GM18498 (cell line): ENCODE measurements around the gene EEPD1.
"Not testable (repeated sequence)": the region's sequence is repeated elsewhere in the genome, so short reads cannot be mapped to it uniquely, and the experiment has no call there.

Experiments used
- ATAC-seq: cut with Tn5 transposase; IDR thresholded peaks from one replicate; pipeline ENCODE4 v1.9.1; 2021; ENCODE audit warnings: mild to moderate bottlenecking, moderate library complexity; ENCODE audit not compliant: unreplicated experiment

Gene EEPD1

DNA sequence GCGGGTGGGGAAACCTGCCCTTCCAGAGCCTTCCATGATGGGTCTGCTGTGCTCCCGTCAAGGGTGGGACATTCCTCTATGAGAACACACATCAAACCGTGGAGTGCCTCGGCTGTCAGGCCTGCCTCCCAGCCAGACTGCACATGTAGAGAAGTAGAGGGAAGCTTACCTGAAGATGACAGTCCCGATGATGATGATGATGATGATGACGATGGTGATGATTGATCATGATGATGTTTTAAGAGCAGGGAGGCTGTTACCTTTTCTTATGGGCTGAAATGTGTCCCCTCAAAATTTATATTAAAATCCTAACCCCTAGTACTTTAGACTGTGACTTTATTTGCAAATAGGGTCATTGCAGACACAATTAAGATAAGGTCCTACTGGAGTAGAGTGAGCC, 160.6 kb downstream of the EEPD1 start:
- no peak for ATAC-seq

DNA sequence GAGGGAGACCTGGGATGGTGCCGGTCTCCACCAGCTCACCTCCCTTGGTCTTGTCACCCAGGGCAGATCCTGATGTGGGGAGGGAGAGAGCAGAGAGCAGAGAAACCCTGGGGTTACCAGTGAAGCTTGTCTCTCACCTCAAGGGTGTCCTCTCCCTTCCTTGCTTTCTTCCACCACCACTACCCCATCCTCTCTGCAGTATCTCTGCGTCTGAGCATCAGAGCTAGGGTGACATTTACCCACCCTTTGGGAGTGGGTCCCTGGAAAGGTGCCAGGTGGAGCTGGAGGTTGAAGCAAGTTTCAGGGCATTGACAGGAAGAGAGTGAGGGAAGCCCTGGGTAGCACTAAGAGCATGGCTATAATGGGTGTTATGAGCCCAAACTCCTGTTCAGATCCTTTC, 161.4 kb downstream of the EEPD1 start:
- no peak for ATAC-seq

DNA sequence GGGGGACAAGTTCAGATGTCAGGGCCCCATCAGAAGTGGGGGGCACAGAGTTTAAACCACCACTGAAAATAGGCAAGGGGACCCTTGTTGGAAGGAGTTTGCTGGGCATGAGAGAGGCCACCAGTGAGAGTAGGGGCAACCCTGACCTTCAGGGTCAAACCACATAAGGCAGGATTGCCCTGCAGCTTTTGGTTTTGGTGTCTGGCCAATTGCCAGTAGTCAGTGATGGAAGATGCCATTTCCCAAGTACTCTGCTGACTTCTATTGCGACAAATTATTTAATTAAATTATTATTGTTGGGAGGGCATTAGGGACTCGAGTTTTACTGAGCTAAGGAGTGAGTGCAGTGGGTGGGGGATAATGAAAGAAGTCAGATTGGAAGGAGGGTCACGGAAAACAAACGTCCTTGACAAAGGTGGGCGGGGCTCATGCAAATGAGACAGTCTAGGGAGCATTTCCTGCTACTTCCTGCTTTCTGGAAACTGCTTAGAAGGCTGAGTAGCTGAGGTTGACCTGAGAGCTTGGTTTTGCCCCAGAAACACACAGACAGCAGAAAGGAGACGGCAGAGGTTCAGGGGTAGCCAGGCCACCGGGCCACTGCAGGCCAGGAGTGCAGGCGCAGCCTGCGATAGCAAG, 162.4 kb downstream of the EEPD1 start:
- ATAC-seq, result no peak

DNA sequence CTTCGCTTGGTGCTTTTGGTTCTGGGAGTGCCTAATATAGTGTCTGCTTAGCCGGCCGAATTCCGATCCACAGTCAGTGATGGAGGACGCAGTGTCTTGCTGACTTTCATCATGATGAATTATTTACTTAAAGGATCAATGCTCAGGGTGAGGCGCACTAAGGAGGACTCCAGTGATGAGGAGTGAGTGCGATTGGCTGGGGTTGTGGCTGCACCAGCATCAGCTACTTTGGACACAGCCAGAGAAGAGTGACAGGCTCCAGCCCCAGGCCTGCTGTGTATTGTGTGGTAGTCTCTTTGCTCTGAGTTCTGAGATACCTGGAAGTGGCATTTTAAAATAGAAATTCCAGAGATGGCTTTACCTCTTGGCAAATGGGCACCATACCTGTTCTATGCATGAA, 163.3 kb downstream of the EEPD1 start:
- ATAC-seq, result no peak

DNA sequence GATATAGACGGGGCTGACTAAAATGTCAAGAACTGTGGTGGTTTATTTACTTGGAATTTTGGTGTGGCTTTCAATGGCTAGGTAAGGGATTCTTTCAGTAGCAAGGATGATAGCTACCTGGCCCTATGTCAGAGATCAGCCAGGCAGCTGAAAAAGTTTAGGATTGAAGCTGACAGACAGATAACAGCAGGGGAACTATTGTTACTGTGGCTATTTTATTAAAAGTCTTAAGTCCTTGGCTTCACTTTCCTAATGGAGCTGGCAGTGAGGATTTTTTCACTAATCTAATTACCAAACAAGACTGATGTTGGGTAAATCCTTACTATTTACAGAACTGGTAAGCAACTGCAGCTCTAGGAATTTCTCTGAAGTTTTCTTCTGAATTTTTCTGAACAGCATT, 164.2 kb downstream of the EEPD1 start:
- ATAC-seq, result no peak

DNA sequence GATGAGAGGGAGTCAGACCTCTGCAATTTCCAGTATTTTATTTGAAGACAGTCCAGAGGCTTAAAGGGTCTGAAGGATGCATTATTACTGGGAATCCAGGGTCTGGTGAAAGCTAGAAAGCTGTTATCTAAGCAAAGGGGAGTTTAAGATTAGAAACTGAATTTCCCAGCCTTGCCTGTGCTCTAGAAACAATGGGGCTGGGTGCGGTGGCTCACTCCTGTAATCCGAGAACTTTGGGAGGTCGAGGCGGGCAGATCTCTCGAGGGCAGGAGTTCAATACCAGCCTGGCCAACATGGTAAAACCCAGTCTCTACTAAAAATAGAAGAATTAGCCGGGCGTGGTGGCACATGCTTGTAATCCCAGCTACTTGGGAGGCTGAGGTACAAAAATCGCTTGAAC, 165.1 kb downstream of the EEPD1 start:
- ATAC-seq, result no peak

DNA sequence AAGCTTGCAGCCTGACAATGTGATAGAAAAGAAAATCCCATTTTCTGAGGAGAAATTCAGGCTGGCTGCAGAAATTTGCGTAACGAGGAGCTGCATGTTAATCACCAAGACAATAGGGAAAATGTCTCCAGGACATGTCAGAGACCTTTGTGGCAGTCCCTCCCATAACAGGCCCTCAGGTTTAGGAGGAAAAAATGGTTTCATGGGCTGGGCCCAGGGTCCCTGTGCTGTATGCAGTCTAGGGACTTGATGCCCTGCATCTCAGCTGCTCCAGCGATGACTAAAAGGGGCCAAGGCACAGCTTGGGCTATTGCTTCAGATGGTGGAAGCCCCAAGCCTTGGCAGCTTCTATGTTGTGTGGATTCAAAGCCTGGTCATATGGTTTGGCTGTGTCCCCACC, 168.2 kb downstream of the EEPD1 start:
- not testable (repeated sequence) for ATAC-seq

DNA sequence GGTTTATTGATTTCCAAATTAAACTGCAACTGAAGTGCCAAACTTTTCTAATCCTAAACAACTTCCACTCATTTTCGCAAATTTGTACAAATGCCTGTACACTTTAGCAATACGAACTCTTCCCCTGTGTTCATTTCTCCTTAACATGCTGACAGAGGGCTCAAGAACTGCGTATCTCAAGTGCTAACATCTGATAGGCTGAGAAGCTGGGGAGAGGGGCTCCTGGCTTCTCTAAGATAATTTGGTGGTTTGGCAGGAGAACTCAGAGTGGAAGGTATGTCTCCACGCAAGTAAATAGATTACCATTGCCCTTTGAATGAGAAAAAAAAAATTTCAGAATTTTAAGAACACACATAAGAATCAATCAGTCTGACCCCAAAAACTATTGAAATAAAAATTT, 183.3 kb downstream of the EEPD1 start:
- no peak for ATAC-seq

DNA sequence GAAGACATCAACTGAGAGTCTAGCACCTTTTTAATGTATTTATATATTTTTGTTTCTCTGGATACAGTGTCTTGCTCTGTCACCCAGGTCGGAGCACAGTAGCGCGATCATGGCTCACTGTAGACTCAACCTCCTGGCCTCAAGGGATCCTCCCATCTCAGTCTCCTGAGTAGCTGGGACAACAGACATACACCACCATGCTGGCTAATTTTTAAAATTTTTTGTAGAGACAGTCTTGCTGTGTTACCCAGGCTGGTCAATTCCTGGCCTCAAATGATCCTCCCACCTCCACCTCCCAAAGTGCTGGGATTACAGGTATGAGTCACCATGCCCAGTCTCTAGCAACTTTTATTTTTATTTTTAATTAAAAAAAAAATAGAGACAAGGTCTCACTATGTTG, 185.2 kb downstream of the EEPD1 start:
- ATAC-seq, result no peak

DNA sequence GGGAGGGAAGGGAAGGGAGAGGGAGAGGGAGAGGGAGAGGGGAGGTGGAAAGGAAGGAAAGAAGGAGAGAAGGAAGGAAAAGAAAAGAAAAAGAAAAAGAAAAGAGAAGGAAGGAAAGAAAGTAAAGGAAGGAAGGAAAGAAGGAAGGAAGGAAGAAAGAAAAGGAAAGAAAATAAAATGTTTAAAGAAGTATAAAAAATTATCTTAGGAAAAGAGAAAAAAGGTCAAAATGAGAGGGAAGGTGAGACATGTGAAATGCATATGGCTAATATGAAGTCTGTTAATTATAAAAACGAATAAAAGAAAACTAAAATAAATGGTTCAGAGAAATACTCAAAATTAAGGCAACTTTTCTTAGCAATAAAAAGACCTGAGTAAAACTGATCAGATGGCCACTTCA, 190.5 kb downstream of the EEPD1 start:
- no peak for ATAC-seq

DNA sequence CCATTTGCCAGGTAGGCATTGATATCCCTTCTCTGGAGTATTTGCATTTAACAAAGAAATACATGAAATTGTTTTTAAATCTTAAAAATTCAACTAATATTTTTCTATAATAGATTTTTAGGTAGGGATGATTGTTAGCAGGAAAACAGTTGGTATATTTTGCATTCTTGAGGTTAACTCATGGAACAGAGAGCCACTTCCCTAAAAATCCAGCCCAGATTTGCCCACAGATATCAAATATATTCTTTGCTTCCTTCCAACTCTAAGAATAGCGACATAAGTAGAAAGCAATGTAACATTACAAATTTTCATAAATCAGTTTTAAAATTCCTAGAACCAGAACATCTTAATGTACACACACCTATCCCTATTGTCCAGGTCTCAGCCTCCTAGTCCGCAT, 191.6 kb downstream of the EEPD1 start:
- no peak for ATAC-seq

DNA sequence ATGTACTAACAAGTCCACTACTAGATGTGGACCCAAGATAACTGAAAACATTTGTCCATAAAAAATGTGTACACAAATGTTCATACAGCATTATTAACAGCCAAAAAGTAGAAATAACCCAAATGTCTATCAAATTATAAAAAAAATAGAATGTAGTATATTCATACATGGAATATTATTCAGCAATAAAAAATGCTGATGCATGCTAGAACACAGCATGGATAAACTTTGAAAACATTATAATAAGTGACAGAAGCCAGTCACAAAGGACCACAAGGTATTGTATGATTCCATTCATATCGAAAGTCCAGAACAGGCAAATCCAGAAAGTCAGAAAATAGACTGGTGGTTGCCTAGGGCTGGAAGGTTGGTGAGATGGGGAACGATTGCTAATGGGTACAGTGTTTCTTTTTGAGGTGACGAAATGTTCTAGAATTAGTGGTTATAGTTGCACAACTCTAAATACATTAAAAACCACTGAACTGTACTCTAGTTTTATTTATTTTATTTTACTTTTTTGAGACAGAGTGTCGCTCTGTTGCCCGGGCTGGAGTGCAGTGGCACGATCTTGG, 193.3 kb downstream of the EEPD1 start:
- ATAC-seq, result no peak

DNA sequence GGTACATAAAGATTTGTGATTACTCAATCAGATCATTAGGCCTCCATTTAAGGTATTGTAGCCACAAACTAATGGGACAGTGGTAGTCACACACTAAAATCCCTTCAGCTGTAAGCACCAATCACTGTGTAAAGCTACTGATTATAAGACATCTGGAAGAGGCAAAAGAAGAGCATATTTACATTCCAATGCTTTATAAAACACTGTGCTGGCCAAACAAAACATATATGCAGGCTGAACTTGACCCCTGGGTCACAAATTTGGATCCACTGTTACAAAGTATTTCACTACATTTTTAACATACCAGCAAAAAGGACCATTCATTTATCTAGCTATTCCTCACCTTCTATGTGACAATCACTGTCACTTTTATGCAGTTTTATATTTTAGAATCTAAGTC, 195.2 kb downstream of the EEPD1 start:
- no peak for ATAC-seq

DNA sequence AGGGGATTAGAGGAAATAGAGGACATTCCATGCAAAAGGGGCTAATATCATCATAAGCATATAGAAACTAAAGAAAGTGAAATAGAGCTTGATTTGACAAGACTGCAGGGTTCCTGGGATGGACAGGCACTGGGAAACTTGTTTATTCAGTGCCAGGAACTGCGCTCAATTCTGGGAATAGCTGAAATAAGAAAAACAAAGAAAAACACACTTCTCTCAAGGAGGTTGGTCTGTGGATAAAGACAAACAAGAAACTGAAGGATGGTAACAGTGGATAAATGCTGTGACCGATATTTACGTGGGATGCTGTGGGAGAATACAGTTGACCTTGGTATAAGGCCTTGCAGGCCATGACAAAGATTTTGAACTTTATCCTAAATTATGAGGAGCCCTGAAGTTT, 195.7 kb downstream of the EEPD1 start:
- ATAC-seq, result no peak

DNA sequence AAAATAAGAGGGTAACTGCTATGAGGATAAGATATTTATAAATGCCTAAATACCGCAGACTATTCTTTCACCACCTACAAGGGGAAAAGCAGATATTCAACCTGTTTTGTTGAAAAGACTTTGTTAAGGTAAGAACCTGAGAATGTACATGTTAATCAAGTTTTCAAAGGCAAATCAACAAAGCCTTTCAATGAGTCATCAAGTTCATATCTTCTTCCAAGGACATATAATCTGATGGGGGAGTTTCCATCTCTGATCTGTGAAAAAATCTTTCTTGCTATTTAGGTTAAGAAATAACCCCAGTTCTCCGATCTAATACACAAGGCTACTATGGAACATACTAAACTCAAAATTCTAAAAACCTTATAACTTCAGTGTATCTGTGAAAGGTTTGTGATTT, 196.6 kb downstream of the EEPD1 start:
- no peak for ATAC-seq
